OCI-LY3 (cell line): Measurements from ENCODE around the gene UFSP1.

Experiments used
- EZH2phosphoT487 ChIP-seq: fragments of 200-600 bp; shearing (Covaris generic); IDR thresholded peaks from 2 replicates; pipeline ENCODE4 v1.6.1; 2018; ENCODE audit warnings: antibody characterized with exemption, mixed run types, low read depth
- TF ChIP-seq, protein P1 (sequence below): fragments of 200-600, 300-600 bp; sonication (generic); IDR thresholded peaks from 2 replicates; pipeline ENCODE4 v1.5.1; 2014; ENCODE audit warnings: antibody characterized with exemption, low read length, low read depth

DNA sequence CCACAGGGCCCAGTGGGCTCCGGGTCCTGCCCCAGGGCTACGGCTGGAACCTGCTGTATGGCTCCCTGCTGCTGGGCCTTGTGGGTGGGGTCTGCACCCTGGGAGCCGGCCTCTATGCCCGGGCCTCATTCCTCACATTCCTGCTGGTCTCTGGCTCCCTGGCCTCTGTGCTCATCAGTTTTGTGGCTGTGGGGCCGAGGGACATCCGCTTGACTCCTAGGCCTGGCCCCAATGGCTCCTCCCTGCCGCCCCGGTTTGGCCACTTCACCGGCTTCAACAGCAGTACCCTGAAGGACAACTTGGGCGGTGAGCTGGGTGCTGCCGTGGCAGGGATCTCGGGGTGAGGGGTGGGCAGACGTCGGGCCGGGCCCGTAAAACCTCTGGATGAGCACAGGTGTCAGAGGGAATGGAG, 32.6 kb downstream of the UFSP1 start:
- TF ChIP-seq, protein P1, sequence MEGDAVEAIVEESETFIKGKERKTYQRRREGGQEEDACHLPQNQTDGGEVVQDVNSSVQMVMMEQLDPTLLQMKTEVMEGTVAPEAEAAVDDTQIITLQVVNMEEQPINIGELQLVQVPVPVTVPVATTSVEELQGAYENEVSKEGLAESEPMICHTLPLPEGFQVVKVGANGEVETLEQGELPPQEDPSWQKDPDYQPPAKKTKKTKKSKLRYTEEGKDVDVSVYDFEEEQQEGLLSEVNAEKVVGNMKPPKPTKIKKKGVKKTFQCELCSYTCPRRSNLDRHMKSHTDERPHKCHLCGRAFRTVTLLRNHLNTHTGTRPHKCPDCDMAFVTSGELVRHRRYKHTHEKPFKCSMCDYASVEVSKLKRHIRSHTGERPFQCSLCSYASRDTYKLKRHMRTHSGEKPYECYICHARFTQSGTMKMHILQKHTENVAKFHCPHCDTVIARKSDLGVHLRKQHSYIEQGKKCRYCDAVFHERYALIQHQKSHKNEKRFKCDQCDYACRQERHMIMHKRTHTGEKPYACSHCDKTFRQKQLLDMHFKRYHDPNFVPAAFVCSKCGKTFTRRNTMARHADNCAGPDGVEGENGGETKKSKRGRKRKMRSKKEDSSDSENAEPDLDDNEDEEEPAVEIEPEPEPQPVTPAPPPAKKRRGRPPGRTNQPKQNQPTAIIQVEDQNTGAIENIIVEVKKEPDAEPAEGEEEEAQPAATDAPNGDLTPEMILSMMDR = no peak
- no peak for TF ChIP-seq EZH2phosphoT487
